ENCODE data around the gene TNFRSF8. TPM values are rescaled to one million over a fixed set of nuclear protein-coding genes. Genes with fewer than 3 reads are reported as not detected.

The TNFRSF8 gene
- total and polyA plus RNA-seq, 7 donors = 0.68 to 1.8 (median 0.87) TPM; not detected in 1

DNA sequence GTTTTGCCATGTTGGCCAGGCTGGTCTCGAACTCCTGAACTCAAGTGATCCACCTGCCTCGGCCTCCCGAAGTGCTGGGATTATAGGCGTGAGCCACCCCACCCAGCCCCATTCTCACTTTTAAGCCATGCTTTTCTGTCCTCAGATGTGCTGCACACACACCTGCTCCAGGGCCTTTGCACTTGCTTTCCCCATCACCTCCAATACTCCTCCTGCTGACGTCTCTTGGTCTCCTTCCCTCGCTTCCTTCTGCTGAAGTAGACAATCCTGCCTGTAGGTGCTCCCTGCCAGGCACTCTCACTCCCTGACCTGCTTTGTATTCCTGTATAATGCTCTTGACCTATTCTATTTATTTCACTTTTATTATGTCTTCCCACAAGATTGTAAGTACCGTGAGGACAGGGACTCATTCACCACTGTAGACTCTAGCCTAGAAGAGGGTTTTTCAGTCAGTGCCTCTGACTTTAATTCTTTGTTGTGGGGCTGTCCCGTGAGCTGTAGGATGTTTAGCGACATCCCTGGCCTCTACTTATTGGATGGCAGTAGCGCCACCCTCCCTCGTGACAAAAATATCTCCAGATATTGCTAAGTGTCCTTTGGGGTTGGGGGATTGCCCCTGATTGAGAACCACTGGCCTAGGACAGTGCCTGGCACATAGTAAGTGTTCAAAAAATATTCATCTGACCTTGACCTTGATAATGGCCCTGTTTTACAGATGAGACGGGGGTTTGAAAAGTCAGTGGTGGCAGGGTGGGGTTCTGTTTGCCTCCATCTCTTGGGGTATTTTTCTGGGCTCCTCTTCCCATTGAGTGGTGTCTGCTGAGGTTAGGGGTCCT is 108.3 kb downstream of the TNFRSF8 start:
- Histone ChIP-seq H3K27me3 (peaks cover 0 to 26% (median 0%) of the 10 kb centered on the region in 3 donors), H3K4me1 (peaks cover 0 to 38% (median 22%) of the 10 kb centered on the region in 4 donors), H3K36me3 (no peaks in the 10 kb centered on the region), H3K4me3 (no peak overlapping the region), H3K27ac (peak overlapping the region in 3 of 4 donors; percentile 8 to 60 (median 49)), H3K9me3 (no peaks in the 10 kb centered on the region)
- intact Hi-C loops (cut with DNase I) = no loop called here
- WGBS, 2 donors = 88 to 89% methylated on average over 12 of the region's 12 CpGs
- DNase-seq = no peak
- TF ChIP-seq EP300 (IDR thresholded peaks at IDR 0.05) = no peak
- TF ChIP-seq POLR2A (IDR thresholded peaks at IDR 0.05) = no peak
- no peak for TF ChIP-seq POLR2AphosphoS5 (IDR thresholded peaks at IDR 0.05)
- TF ChIP-seq CTCF (IDR thresholded peaks at IDR 0.05) = no peak

DNA sequence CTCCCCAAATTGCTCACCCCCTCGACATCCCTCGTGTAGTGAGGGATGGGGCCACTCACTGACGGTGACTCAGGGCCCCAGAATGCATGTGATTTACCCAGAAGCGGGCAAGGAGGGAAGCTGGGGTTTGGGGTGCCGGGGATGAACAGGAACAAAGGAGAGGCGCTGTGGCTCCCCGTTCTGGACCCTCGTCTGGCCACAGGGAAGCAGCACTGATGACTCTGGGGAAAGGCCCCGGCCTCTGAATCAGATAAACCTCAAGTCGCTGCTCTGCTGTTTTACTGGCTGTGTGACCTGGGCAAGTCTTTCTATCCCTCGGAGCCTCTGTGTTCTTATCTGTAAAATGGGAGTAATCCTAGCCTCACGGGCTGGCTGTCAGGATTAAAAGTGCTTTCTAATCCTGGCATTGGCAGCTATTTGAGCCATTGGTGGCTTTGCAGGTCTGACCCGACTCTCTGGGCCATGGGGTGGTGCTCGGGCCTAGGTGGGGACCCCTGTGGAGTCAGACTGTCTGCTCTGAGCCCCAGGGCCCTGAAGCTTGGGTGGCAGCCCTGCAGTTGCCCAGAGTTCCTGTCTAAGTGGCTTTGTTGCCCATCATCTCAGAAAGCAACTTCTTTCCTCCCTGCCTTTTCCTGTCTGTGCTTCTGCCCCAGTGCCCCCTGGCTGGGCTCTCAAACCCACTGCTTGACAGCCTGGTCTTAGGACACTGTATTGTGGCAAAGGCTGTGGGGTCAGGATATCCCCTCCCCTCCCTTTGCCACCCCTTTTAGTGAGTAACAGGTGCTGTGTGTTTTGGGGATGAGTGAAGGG is 109.1 kb downstream of the TNFRSF8 start:
- intact Hi-C loops (cut with DNase I) = no loop called here
- H3K4me1 ChIP-seq = peaks cover 0 to 35% (median 25%) of the 10 kb centered on the region in 4 donors
- H3K9me3 ChIP-seq = no peaks in the 10 kb centered on the region
- no peak for DNase-seq
- WGBS, 2 donors = 79 to 86% methylated on average over 14 of the region's 14 CpGs
- H3K4me3 ChIP-seq = no peak overlapping the region
- TF ChIP-seq POLR2A (IDR thresholded peaks at IDR 0.05) (no peak), EP300 (IDR thresholded peaks at IDR 0.05) (no peak), CTCF (IDR thresholded peaks at IDR 0.05) (no peak), POLR2AphosphoS5 (IDR thresholded peaks at IDR 0.05) (no peak)
- H3K27ac ChIP-seq = peak overlapping the region; percentile 47 to 60 (median 53)
- no peaks in the 10 kb centered on the region for H3K36me3 ChIP-seq
- peaks cover 0 to 18% (median 0%) of the 10 kb centered on the region in 3 donors for H3K27me3 ChIP-seq

GRCh38 chr1:12173041-12173509 is 110.0 kb downstream of the TNFRSF8 start:
- Histone ChIP-seq H3K4me3 (no peak overlapping the region), H3K36me3 (no peaks in the 10 kb centered on the region), H3K27ac (peak overlapping the region; percentile 47 to 60 (median 53)), H3K27me3 (peaks cover 0 to 10% (median 0%) of the 10 kb centered on the region in 3 donors), H3K4me1 (peaks cover 0 to 37% (median 29%) of the 10 kb centered on the region in 4 donors), H3K9me3 (no peaks in the 10 kb centered on the region)
- no peak for DNase-seq
- intact Hi-C loops (cut with DNase I) = no loop called here
- no peak for TF ChIP-seq POLR2A (IDR thresholded peaks at IDR 0.05)
- no peak for TF ChIP-seq EP300 (IDR thresholded peaks at IDR 0.05)
- no peak for TF ChIP-seq POLR2AphosphoS5 (IDR thresholded peaks at IDR 0.05)
- WGBS, 2 donors = 63 to 78% methylated on average over 3 of the region's 3 CpGs

DNA sequence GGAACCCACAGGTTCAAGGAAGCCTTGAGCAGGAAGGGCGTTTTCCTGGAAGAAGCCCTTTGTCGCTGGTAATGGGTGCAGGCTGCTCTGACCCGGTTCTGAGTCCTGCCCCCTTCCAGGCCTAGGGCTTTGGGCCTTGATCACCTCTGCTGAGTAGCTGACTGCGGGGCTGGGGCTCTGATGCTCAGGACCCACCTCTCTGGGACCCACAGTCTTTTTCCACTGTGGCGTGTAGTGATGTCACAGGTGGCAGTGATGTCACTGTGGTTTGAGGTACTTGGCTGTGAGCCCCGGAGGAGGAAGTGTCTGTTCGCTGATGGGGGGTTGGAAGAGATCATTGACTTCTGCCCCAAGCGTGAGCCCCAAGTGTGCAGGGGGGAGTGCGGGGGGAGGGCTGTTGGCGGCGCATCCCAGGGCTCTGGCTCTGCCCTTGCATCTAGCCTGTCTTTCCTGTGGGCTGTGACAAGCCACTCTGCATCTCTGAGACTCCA is 110.6 kb downstream of the TNFRSF8 start:
- peaks cover 0 to 6% (median 0%) of the 10 kb centered on the region in 3 donors for H3K27me3 ChIP-seq
- H3K9me3 ChIP-seq = no peaks in the 10 kb centered on the region
- peaks cover 0 to 43% (median 34%) of the 10 kb centered on the region in 4 donors for H3K4me1 ChIP-seq
- no peak overlapping the region for H3K4me3 ChIP-seq
- TF ChIP-seq POLR2AphosphoS5 (IDR thresholded peaks at IDR 0.05) (peak in 1 of 4 donors; percentile 30), POLR2A (IDR thresholded peaks at IDR 0.05) (no peak), CTCF (IDR thresholded peaks at IDR 0.05) (no peak), EP300 (IDR thresholded peaks at IDR 0.05) (no peak)
- H3K36me3 ChIP-seq = no peaks in the 10 kb centered on the region
- DNase-seq = no peak
- intact Hi-C loops (cut with DNase I) = no loop called here
- 51 to 70% methylated on average over 11 of the region's 11 CpGs for WGBS, 2 donors
- peak overlapping the region; percentile 47 to 60 (median 58) for H3K27ac ChIP-seq
